ENCODE measurements around the gene PLXDC2.

GRCh38 chr10:19920075-19920726, 104.0 kb downstream of the PLXDC2 start:
- TF ChIP-seq, protein P1, sequence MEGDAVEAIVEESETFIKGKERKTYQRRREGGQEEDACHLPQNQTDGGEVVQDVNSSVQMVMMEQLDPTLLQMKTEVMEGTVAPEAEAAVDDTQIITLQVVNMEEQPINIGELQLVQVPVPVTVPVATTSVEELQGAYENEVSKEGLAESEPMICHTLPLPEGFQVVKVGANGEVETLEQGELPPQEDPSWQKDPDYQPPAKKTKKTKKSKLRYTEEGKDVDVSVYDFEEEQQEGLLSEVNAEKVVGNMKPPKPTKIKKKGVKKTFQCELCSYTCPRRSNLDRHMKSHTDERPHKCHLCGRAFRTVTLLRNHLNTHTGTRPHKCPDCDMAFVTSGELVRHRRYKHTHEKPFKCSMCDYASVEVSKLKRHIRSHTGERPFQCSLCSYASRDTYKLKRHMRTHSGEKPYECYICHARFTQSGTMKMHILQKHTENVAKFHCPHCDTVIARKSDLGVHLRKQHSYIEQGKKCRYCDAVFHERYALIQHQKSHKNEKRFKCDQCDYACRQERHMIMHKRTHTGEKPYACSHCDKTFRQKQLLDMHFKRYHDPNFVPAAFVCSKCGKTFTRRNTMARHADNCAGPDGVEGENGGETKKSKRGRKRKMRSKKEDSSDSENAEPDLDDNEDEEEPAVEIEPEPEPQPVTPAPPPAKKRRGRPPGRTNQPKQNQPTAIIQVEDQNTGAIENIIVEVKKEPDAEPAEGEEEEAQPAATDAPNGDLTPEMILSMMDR (IDR thresholded peaks at IDR 0.05; ENCODE audit: low read length): no peak
- TF ChIP-seq EZH2 (IDR thresholded peaks at IDR 0.05; ENCODE audit: borderline replicate concordance, low read length): no peak
